WERI-Rb-1 (cell line): ENCODE measurements around the gene WDFY2.

Experiments
- DNase-seq: peaks from one replicate; pipeline ENCODE4 v3.0.0-alpha.2; 2020
- H3K27ac ChIP-seq: fragments of 250-450 bp; sonication (Bioruptor Pico); 2 replicates; pipeline ENCODE4 v1.5.1; 2020; ENCODE audit warnings: mild to moderate bottlenecking, moderate library complexity
- H3K27me3 ChIP-seq: fragments of 250-450 bp; sonication (Bioruptor Pico); 2 replicates; pipeline ENCODE4 v1.5.1; 2021; ENCODE audit warnings: mild to moderate bottlenecking, low read depth, moderate library complexity; ENCODE audit not compliant: insufficient read depth, severe bottlenecking
- H3K36me3 ChIP-seq: fragments of 250-450 bp; sonication (Bioruptor Pico); 2 replicates; pipeline ENCODE4 v1.5.1; 2020; ENCODE audit warnings: mild to moderate bottlenecking, moderate library complexity
- H3K4me3 ChIP-seq: 2 replicates; pipeline ENCODE4 v1.5.1; 2011; ENCODE audit warnings: low read depth, mild to moderate bottlenecking, control low read depth, low read length
- H3K9me3 ChIP-seq: fragments of 250-450 bp; sonication (Bioruptor Pico); 2 replicates; pipeline ENCODE4 v1.5.1; 2021; ENCODE audit warnings: mild to moderate bottlenecking, moderate library complexity; ENCODE audit not compliant: severe bottlenecking
- TF ChIP-seq, protein P1 (sequence below): IDR thresholded peaks from 2 replicates; pipeline ENCODE4 v1.5.1; 2011; ENCODE audit warnings: low read depth, mild to moderate bottlenecking, control low read depth, inconsistent platforms, low read length

The WDFY2 gene

DNA sequence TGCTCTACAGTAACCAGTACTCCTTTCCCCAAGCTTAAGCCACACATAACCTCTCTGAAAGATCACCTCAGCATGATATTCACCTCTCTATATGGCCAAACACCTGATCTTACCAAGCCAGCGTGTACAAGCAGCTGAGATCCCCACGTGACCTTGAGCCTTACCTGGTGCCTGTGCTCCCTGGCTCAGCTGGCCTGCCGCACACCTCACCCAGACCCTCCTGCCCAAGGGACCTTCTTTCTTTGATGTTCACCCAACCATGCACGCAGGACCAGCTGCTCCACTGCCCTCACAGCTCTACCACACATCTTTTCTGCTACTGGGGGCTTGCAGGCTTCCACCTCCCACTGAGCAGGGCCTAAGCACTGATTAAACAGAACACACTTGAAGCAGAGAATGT is 210.7 kb downstream of the WDFY2 start:
- TF ChIP-seq, protein P1, sequence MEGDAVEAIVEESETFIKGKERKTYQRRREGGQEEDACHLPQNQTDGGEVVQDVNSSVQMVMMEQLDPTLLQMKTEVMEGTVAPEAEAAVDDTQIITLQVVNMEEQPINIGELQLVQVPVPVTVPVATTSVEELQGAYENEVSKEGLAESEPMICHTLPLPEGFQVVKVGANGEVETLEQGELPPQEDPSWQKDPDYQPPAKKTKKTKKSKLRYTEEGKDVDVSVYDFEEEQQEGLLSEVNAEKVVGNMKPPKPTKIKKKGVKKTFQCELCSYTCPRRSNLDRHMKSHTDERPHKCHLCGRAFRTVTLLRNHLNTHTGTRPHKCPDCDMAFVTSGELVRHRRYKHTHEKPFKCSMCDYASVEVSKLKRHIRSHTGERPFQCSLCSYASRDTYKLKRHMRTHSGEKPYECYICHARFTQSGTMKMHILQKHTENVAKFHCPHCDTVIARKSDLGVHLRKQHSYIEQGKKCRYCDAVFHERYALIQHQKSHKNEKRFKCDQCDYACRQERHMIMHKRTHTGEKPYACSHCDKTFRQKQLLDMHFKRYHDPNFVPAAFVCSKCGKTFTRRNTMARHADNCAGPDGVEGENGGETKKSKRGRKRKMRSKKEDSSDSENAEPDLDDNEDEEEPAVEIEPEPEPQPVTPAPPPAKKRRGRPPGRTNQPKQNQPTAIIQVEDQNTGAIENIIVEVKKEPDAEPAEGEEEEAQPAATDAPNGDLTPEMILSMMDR: no peak
- Histone ChIP-seq H3K9me3 (no peaks in the 10 kb centered on the region), H3K4me3 (no peak overlapping the region), H3K27me3 (no peaks in the 10 kb centered on the region), H3K36me3 (no peaks in the 10 kb centered on the region), H3K27ac (no peak overlapping the region)
- no peak for DNase-seq

DNA sequence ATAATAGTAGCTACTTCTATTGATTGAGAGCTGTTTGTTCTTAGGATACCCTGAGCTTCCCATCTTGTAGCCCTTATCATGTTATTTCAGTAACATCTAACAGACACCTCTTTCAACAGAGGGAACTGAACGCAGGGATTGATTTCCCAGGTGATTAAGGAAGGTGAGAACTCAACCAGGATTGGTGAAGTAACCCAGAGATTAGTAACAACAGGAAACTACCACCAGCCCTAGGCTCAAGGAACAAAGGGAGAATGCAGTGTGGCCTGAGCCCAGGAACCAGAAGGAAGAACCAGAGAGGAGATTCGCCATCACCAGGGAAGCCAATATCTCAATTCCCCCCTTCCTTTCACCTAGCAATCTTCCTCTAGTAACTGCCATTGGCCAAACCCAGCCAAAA is 211.2 kb downstream of the WDFY2 start:
- Histone ChIP-seq H3K4me3 (no peak overlapping the region), H3K36me3 (no peaks in the 10 kb centered on the region), H3K9me3 (no peaks in the 10 kb centered on the region), H3K27ac (no peak overlapping the region), H3K27me3 (no peaks in the 10 kb centered on the region)
- TF ChIP-seq, protein P1: no peak
- no peak for DNase-seq

DNA sequence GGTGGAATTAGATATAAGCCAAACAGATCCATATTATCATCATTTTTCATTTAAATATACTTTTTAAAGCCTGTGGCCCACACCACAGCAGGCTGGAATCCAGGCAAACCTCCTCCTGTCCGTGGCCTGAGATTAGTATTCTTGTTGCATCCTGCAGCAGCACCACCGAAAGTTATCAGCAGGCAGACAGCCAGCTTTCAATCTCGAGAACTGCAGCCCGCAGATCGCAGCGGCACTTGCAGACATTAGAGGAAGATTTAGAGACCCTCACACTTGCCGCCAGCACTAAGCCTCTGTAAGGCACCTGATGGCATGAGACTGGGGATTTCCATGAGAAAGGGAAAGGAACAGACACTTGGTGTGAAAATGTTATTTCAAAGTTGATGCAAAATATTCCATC is 212.3 kb downstream of the WDFY2 start:
- Histone ChIP-seq H3K27ac (no peak overlapping the region), H3K36me3 (no peaks in the 10 kb centered on the region), H3K9me3 (no peaks in the 10 kb centered on the region), H3K4me3 (no peak overlapping the region), H3K27me3 (no peaks in the 10 kb centered on the region)
- no peak for DNase-seq
- TF ChIP-seq, protein P1: no peak

DNA sequence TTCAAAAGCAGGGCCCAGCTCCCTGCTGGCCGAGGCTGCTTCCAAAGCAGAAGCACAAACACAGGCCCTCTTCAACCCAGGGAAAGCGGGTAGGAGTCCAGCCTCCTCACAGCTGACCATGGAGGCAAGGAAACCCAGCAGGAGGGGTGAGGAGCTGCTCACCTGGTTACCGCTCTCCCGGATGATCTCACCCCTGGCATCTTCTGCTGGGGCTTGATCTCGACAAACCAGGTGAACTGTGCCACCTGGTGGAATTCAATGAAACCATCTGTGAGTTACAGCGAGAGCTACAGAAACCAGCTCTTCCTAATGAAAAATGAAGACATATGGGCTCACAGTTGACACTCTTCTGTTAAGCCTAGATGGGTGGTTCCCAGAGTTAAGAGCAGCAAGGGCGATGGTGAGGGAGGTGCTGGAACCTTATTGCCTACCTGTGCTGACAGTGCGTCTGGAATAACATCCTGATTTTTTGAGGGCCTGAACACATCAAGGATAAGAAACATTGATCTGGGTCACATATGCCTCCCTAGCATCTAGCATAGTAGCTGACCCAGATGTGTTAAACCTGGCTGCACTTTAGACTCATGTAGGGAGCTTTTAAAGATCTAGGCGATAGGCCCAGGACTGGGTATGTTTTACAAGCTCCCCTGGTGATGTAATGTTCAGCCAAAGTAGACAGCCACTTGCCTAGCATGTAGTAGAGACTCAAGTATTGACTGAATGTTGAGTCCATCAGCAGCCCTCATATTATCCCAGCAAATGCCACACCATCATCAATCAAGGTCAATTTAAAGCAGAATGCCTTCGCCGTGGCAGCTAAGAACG is 213.6 kb downstream of the WDFY2 start:
- Histone ChIP-seq H3K27me3 (no peaks in the 10 kb centered on the region), H3K4me3 (no peak overlapping the region), H3K36me3 (no peaks in the 10 kb centered on the region), H3K9me3 (no peaks in the 10 kb centered on the region), H3K27ac (no peak overlapping the region; the same call in 1 of the 2 replicates)
- peak; percentile 68 for DNase-seq
- TF ChIP-seq, protein P1: peak; percentile 53

DNA sequence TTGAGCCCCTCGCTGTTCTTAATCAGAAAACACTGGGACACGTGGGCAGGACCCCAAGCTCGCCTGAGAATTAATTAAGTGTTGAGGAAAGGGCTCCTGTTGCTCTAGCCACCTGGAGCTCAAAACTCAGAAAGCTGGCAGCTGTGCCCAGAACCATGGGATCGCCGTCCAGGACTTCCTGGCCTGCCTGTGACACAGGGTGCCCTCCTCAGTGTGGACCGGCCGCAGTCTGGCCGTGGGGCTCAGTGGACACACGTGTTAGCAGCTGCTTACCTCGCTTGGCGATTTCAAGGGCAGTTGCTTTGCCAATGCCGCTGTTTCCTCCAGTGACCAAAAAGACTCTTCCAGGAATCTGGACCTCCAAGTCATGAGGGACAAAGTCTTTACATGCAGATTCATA is 215.0 kb downstream of the WDFY2 start:
- DNase-seq: no peak
- H3K4me3 ChIP-seq: no peak overlapping the region
- H3K36me3 ChIP-seq: no peaks in the 10 kb centered on the region
- H3K9me3 ChIP-seq: no peaks in the 10 kb centered on the region
- TF ChIP-seq, protein P1: no peak
- H3K27ac ChIP-seq: no peak overlapping the region
- H3K27me3 ChIP-seq: no peaks in the 10 kb centered on the region

DNA sequence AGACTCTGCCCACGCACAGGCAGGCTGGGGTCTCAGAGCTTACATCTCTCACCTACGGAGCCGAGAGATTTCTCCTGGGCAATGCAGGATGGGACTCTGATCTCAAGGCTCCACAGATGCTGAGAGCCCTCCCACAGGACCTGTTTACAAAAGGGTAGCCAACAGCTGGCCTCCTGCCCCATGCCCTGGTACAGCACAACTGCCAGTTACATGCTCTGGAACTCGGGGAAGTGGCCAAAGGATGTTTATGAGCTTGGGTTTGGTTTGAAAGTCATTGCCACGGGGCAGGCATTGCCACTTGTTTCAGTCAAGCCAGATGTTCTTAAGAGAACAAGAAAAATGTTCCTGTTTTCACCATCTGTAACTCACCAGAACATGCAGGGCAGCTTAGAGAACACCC is 216.2 kb downstream of the WDFY2 start:
- no peak overlapping the region for H3K27ac ChIP-seq
- no peaks in the 10 kb centered on the region for H3K36me3 ChIP-seq
- H3K27me3 ChIP-seq: no peaks in the 10 kb centered on the region
- TF ChIP-seq, protein P1: no peak
- no peak for DNase-seq
- H3K9me3 ChIP-seq: no peaks in the 10 kb centered on the region
- no peak overlapping the region for H3K4me3 ChIP-seq
